HepG2 (cell line): Measurements from ENCODE around the gene SYCE3. TPM values are rescaled to one million over a fixed set of nuclear protein-coding genes. Genes with fewer than 3 reads are reported as not detected.

Source experiments
- ASH2L ChIP-seq: fragments of 300-600, 200-600 bp; sonication (generic); IDR thresholded peaks from 2 replicates; pipeline ENCODE4 v1.7.0; 2017; ENCODE audit warnings: low read depth, mild to moderate bottlenecking, moderate library complexity, mixed read lengths, low read length; ENCODE audit not compliant: insufficient read length
- ISL2 ChIP-seq: sonication (generic); formaldehyde crosslinking; IDR thresholded peaks from 2 replicates; pipeline ENCODE4 v1.5.0; 2020; ENCODE audit warnings: missing genetic modification reagents
- NONO ChIP-seq, 2 experiments: fragments of 450-650 bp in 1 of 2; sonication (generic) in 1 of 2; formaldehyde crosslinking in 1 of 2; IDR thresholded peaks in 1 of 2; conservative IDR thresholded peaks in 1 of 2; 2 replicates each; pipeline versions ENCODE4 v1.6.1 to v1.8.0; 2017 to 2022; ENCODE audit warnings: mild to moderate bottlenecking in 1 of 2, missing genetic modification reagents in 1 of 2, moderate library complexity in 1 of 2
- PPARG ChIP-seq: conservative IDR thresholded peaks from 2 replicates; pipeline ENCODE4 v1.6.1; 2016; ENCODE audit warnings: missing biosample characterization, missing genetic modification reagents
- SALL1 ChIP-seq: sonication (generic); formaldehyde crosslinking; IDR thresholded peaks from 2 replicates; pipeline ENCODE4 v1.8.0; 2022; ENCODE audit warnings: mild to moderate bottlenecking, missing genetic modification reagents
- SALL2 ChIP-seq: sonication (generic); formaldehyde crosslinking; IDR thresholded peaks from 2 replicates; pipeline ENCODE4 v1.8.1; 2023; ENCODE audit warnings: mild to moderate bottlenecking, missing genetic modification reagents, inconsistent platforms
- SOX13 ChIP-seq, 3 experiments: fragments of 450-650 bp in 1 of 3; sonication (generic) in 1 of 3; formaldehyde crosslinking in 1 of 3; IDR thresholded peaks in 2 of 3; conservative IDR thresholded peaks in 1 of 3; 2 replicates each; pipeline versions ENCODE4 v1.5.0 to v1.6.1; 2016 to 2020; ENCODE audit warnings: antibody characterized with exemption in 1 of 3, mild to moderate bottlenecking in 1 of 3, missing compliant biosample characterization in 1 of 3, missing genetic modification reagents in 1 of 3, moderate library complexity in 1 of 3
- SRY ChIP-seq: sonication (generic); formaldehyde crosslinking; IDR thresholded peaks from 2 replicates; pipeline ENCODE4 v1.8.0; 2022; ENCODE audit warnings: mild to moderate bottlenecking, missing genetic modification reagents
- TEAD3 ChIP-seq: optimal IDR thresholded peaks from 2 replicates; pipeline ENCODE3; 2016; ENCODE audit warnings: borderline replicate concordance
- XRCC5 ChIP-seq: fragments of 200-400 bp; formaldehyde crosslinking; optimal IDR thresholded peaks from 2 replicates; pipeline ENCODE3; 2017; ENCODE audit warnings: mild to moderate bottlenecking, low read length
- ZNF350 ChIP-seq: sonication (generic); formaldehyde crosslinking; IDR thresholded peaks from 2 replicates; pipeline ENCODE4 v1.4.0; 2020; ENCODE audit warnings: mild to moderate bottlenecking, low read depth, missing genetic modification reagents, borderline replicate concordance
- ZNF441 ChIP-seq: sonication (generic); formaldehyde crosslinking; IDR thresholded peaks from 2 replicates; pipeline ENCODE4 v1.7.0; 2021; ENCODE audit warnings: missing genetic modification reagents, borderline replicate concordance
- ZNF629 ChIP-seq: sonication (generic); formaldehyde crosslinking; conservative IDR thresholded peaks from 2 replicates; pipeline ENCODE4 v1.5.0; 2020; ENCODE audit warnings: missing genetic modification reagents
- ZNF644 ChIP-seq: IDR thresholded peaks from 2 replicates; pipeline ENCODE4 v1.6.1; 2016; ENCODE audit warnings: low read depth
- ZNF761 ChIP-seq: sonication (generic); formaldehyde crosslinking; conservative IDR thresholded peaks from 2 replicates; pipeline ENCODE4 v1.4.0; 2020; ENCODE audit warnings: mild to moderate bottlenecking, missing genetic modification reagents
- polyA plus RNA-seq, 8 experiments: library from polyadenylated mRNA; depleted of rRNA in 3 of 8; stranded (reverse) in 7 of 8; unstranded in 1 of 8; fragments of >200 nt; fragmentation: Illumina TruSeq in 4 of 8; extraction: Trizol in 4 of 8; gene quantifications; 2 replicates each; pipeline versions ENCODE4 v1.2.1 to v1.2.3, GENCODE V29; 2011 to 2016; ENCODE audit warnings: low read depth in 4 of 8, missing spikeins in 1 of 8, mixed read lengths in 1 of 8; ENCODE audit not compliant: insufficient read depth in 1 of 8
- total RNA-seq, 5 experiments: library from RNA; depleted of rRNA; stranded (reverse); fragments of >200 nt; fragmentation: Illumina TruSeq; extraction: Trizol; gene quantifications; 2 replicates each; pipeline ENCODE4 v1.2.3, GENCODE V29; 2016; ENCODE audit warnings: low read depth in 1 of 5
- TF ChIP-seq, protein P1 (sequence below): sonication (generic); formaldehyde crosslinking; IDR thresholded peaks from 2 replicates; pipeline ENCODE4 v1.4.0; 2020; ENCODE audit warnings: missing genetic modification reagents
- TF ChIP-seq, protein P2 (sequence below): IDR thresholded peaks from 2 replicates; pipeline ENCODE4 v1.6.1; 2016; ENCODE audit warnings: missing compliant biosample characterization, missing genetic modification reagents, borderline replicate concordance
- TF ChIP-seq, protein P3 (sequence below): sonication (generic); formaldehyde crosslinking; IDR thresholded peaks from 2 replicates; pipeline ENCODE4 v1.5.0; 2020; ENCODE audit warnings: mild to moderate bottlenecking, missing genetic modification reagents, borderline replicate concordance
- TF ChIP-seq, protein P4 (sequence below): sonication (generic); formaldehyde crosslinking; IDR thresholded peaks from 2 replicates; pipeline ENCODE4 v1.5.0; 2020; ENCODE audit warnings: mild to moderate bottlenecking, missing genetic modification reagents, borderline replicate concordance

The SYCE3 gene
- total and polyA plus RNA-seq, 2 of the 13 experiments (the other 11 are each of a cell fraction or from before 2014, with no cell fraction given), result not detected

DNA sequence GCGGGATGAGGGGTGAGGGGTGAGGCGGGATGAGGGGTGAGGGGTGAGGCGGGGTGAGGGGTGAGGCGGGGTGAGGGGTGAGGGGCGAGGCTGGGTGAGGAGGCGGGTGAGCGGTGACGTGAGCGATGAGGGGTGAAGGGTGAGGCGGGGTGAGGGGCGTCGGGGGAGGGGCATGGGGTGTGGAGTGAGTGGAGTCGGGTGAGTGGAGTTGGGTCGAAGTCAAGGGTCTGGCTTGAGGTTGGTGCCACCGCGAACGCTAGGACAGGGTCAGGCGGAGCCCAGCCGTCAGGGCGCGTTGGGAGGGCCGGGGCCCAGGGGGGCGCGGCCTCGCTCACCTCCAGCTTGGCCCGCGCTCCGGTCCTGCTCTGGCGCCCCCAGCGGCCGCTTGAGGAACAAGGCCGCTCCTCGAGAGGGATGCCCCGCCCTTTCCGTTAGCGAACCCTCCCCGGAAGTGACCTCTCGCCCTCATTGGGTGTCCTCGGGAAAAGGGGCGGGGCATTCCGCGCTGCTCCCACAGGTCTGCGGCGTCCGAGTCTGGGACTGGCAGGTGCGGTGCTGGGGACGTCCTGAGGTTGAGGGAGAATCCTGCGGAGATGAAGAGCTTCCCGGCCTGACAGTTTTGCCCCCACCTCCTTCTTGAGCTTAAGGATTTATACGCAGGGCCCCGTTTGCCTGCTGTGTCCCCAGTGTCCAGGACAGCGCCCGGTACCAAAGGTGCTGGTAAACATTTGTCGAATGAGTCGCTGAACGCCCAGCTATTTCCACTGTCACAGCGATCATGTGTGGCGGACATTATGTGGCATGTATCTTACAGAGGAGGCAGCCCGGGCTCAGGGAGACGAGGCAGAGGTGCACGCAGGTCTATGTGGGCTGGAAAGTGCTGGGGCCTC, at the start of gene SYCE3 (continued):
- TF ChIP-seq ASH2L (peak; percentile 59), PPARG (peak; percentile 42; the same call in 1 of the 2 replicates), TEAD3 (peak; percentile 90), ZNF441 (no peak), SRY (CRISPR knock-in tag) (peak; percentile 67; the same call in 1 of the 2 replicates), ZNF629 (no peak), ISL2 (no peak), XRCC5 (peak; percentile 94), SOX13 (IDR thresholded peaks at IDR 0.05) (no peak), SOX13 (CRISPR knock-in tag; conservative IDR thresholded peaks at IDR 0.05 in 1 of 2, IDR thresholded peaks at IDR 0.05 in 1 of 2) (0 out of 4 replicates have a peak, but pooled peaks of 1 of the 2 experiments have one; percentile 20), SALL2 (CRISPR knock-in tag) (no peak), ZNF761 (CRISPR knock-in tag) (no peak), SALL1 (CRISPR knock-in tag) (peak; percentile 71; the same call in 1 of the 2 replicates), ZNF350 (peak; percentile 43; the same call in 1 of the 2 replicates), ZNF644 (CRISPR knock-in tag) (no peak), NONO (IDR thresholded peaks at IDR 0.05) (no peak), NONO (CRISPR knock-in tag; conservative IDR thresholded peaks at IDR 0.05) (peak; percentile 56; the same call in 1 of the 2 replicates)
- TF ChIP-seq, protein P1, sequence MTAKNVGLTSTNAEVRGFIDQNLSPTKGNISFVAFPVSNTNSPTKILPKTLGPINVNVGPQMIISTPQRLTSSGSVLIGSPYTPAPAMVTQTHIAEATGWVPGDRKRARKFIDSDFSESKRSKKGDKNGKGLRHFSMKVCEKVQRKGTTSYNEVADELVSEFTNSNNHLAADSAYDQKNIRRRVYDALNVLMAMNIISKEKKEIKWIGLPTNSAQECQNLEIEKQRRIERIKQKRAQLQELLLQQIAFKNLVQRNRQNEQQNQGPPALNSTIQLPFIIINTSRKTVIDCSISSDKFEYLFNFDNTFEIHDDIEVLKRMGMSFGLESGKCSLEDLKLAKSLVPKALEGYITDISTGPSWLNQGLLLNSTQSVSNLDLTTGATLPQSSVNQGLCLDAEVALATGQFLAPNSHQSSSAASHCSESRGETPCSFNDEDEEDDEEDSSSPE, result peak; percentile 54
- TF ChIP-seq, protein P2, sequence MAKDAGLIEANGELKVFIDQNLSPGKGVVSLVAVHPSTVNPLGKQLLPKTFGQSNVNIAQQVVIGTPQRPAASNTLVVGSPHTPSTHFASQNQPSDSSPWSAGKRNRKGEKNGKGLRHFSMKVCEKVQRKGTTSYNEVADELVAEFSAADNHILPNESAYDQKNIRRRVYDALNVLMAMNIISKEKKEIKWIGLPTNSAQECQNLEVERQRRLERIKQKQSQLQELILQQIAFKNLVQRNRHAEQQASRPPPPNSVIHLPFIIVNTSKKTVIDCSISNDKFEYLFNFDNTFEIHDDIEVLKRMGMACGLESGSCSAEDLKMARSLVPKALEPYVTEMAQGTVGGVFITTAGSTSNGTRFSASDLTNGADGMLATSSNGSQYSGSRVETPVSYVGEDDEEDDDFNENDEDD (CRISPR knock-in tag), result 0 out of 2 replicates have a peak, but pooled peaks have one; percentile 61
- TF ChIP-seq, protein P3, sequence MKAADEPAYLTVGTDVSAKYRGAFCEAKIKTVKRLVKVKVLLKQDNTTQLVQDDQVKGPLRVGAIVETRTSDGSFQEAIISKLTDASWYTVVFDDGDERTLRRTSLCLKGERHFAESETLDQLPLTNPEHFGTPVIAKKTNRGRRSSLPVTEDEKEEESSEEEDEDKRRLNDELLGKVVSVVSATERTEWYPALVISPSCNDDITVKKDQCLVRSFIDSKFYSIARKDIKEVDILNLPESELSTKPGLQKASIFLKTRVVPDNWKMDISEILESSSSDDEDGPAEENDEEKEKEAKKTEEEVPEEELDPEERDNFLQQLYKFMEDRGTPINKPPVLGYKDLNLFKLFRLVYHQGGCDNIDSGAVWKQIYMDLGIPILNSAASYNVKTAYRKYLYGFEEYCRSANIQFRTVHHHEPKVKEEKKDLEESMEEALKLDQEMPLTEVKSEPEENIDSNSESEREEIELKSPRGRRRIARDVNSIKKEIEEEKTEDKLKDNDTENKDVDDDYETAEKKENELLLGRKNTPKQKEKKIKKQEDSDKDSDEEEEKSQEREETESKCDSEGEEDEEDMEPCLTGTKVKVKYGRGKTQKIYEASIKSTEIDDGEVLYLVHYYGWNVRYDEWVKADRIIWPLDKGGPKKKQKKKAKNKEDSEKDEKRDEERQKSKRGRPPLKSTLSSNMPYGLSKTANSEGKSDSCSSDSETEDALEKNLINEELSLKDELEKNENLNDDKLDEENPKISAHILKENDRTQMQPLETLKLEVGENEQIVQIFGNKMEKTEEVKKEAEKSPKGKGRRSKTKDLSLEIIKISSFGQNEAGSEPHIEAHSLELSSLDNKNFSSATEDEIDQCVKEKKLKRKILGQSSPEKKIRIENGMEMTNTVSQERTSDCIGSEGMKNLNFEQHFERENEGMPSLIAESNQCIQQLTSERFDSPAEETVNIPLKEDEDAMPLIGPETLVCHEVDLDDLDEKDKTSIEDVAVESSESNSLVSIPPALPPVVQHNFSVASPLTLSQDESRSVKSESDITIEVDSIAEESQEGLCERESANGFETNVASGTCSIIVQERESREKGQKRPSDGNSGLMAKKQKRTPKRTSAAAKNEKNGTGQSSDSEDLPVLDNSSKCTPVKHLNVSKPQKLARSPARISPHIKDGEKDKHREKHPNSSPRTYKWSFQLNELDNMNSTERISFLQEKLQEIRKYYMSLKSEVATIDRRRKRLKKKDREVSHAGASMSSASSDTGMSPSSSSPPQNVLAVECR (CRISPR knock-in tag), result peak; percentile 84; the same call in 1 of the 2 replicates
- TF ChIP-seq, protein P4, sequence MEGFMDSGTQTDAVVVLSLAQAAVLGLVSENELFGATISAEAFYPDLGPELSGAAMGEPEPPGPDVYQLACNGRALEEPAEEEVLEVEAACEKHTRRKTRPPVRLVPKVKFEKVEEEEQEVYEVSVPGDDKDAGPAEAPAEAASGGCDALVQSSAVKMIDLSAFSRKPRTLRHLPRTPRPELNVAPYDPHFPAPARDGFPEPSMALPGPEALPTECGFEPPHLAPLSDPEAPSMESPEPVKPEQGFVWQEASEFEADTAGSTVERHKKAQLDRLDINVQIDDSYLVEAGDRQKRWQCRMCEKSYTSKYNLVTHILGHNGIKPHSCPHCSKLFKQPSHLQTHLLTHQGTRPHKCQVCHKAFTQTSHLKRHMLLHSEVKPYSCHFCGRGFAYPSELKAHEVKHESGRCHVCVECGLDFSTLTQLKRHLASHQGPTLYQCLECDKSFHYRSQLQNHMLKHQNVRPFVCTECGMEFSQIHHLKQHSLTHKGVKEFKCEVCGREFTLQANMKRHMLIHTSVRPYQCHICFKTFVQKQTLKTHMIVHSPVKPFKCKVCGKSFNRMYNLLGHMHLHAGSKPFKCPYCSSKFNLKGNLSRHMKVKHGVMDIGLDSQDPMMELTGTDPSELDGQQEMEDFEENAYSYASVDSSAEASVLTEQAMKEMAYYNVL (CRISPR knock-in tag), result no peak
